Karpas-422 (cell line): ENCODE measurements around the gene OR10H5. TPM values are rescaled to one million over a fixed set of nuclear protein-coding genes. Genes with fewer than 3 reads are reported as not detected.
A peak's percentile ranks its signal among the peaks of the same experiment; 100 is the strongest.
"Not testable (repeated sequence)": the region's sequence is repeated elsewhere in the genome, so short reads cannot be mapped to it uniquely, and the experiment has no call there.

Experiments used
- DNase-seq: peaks from one replicate; pipeline ENCODE4 v3.0.0-alpha.2; 2015
- H2AFZ ChIP-seq: fragments of 200-600 bp; sonication (generic); 2 replicates; pipeline ENCODE4 v1.6.1; 2014; ENCODE audit warnings: antibody characterized with exemption, low read length, mixed read lengths
- H3K27ac ChIP-seq: fragments of 200-600 bp; sonication (generic); 2 replicates; pipeline ENCODE4 v1.5.1; 2014; ENCODE audit warnings: mild to moderate bottlenecking, low read length, moderate library complexity
- H3K27me3 ChIP-seq: fragments of 200-600 bp; sonication (generic); 2 replicates; pipeline ENCODE4 v1.6.1; 2014; ENCODE audit warnings: low read length, mixed read lengths
- H3K36me3 ChIP-seq: fragments of 200-600 bp; sonication (generic); 2 replicates; pipeline ENCODE4 v1.6.1; 2014; ENCODE audit warnings: low read length, mixed read lengths; ENCODE audit not compliant: insufficient read depth
- H3K4me1 ChIP-seq: fragments of 200-600 bp; sonication (generic); 2 replicates; pipeline ENCODE4 v1.6.1; 2014; ENCODE audit warnings: mild to moderate bottlenecking, low read length, mixed read lengths
- H3K4me2 ChIP-seq: fragments of 200-600 bp; sonication (generic); 2 replicates; pipeline ENCODE4 v1.6.1; 2014; ENCODE audit warnings: low read length, low read depth, mild to moderate bottlenecking; ENCODE audit not compliant: poor library complexity, severe bottlenecking
- H3K4me3 ChIP-seq: fragments of 200-600 bp; sonication (generic); 2 replicates; pipeline ENCODE4 v1.5.1; 2014; ENCODE audit warnings: mild to moderate bottlenecking, antibody characterized with exemption, low read length, mixed read lengths
- H3K79me2 ChIP-seq: fragments of 200-600 bp; sonication (generic); 2 replicates; pipeline ENCODE4 v1.6.1; 2014; ENCODE audit warnings: mild to moderate bottlenecking, low read length, mixed read lengths
- H3K9ac ChIP-seq: fragments of 200-600 bp; sonication (generic); 2 replicates; pipeline ENCODE4 v1.6.0; 2014; ENCODE audit warnings: low read length
- H3K9me2 ChIP-seq: fragments of 200-600 bp; sonication (generic), shearing (Covaris generic); replicated peaks from 2 replicates; pipeline ENCODE4 v1.6.0; 2014; ENCODE audit warnings: mild to moderate bottlenecking, low read length, moderate library complexity; ENCODE audit not compliant: insufficient read depth
- H3K9me3 ChIP-seq: fragments of 300-700, 200-600 bp; sonication (generic); 2 replicates; pipeline ENCODE4 v1.6.1; 2014; ENCODE audit warnings: low read length, mixed read lengths
- H4K20me1 ChIP-seq: fragments of 200-600 bp; sonication (generic); 2 replicates; pipeline ENCODE4 v1.6.1; 2014; ENCODE audit warnings: mild to moderate bottlenecking, antibody characterized with exemption, low read length, low read depth; ENCODE audit not compliant: insufficient read depth
- total RNA-seq: library from RNA; depleted of rRNA; stranded (reverse); fragments of >200 nt; shearing (Covaris generic); gene quantifications from 2 replicates; pipeline ENCODE4 v1.2.3, GENCODE V29; 2014; ENCODE audit warnings: low replicate concordance

OR10H5 gene
- total RNA-seq, 1 experiment from 2014 or later, result not detected

- Histone ChIP-seq H3K79me2 (no peaks in the 10 kb centered on the region), H3K4me2 (no peak overlapping the region), H4K20me1 (no peaks in the 10 kb centered on the region), H3K9me3 (no peaks in the 10 kb centered on the region), H3K9me2 (no peaks in the 10 kb centered on the region), H3K4me1 (no peaks in the 10 kb centered on the region), H3K36me3 (no peaks in the 10 kb centered on the region), H3K27me3 (no peaks in the 10 kb centered on the region), H3K9ac (no peak overlapping the region), H2AFZ (no peak overlapping the region), H3K27ac (no peak overlapping the region), H3K4me3 (no peak overlapping the region)
- DNase-seq, result no peak
Measured at GRCh38 chr19:15788594-15789270, 1.3 kb downstream of the OR10H5 start.

GRCh38 chr19:15790096-15790495, 2.6 kb downstream of the OR10H5 start:
- Histone ChIP-seq H3K36me3 (no peaks in the 10 kb centered on the region), H3K4me1 (no peaks in the 10 kb centered on the region), H3K27me3 (no peaks in the 10 kb centered on the region), H3K79me2 (no peaks in the 10 kb centered on the region), H4K20me1 (no peaks in the 10 kb centered on the region), H3K4me2 (no peak overlapping the region), H3K9ac (no peak overlapping the region), H3K27ac (no peak overlapping the region), H3K9me3 (no peaks in the 10 kb centered on the region), H3K9me2 (no peaks in the 10 kb centered on the region), H3K4me3 (no peak overlapping the region), H2AFZ (no peak overlapping the region)
- DNase-seq, result no peak

DNA sequence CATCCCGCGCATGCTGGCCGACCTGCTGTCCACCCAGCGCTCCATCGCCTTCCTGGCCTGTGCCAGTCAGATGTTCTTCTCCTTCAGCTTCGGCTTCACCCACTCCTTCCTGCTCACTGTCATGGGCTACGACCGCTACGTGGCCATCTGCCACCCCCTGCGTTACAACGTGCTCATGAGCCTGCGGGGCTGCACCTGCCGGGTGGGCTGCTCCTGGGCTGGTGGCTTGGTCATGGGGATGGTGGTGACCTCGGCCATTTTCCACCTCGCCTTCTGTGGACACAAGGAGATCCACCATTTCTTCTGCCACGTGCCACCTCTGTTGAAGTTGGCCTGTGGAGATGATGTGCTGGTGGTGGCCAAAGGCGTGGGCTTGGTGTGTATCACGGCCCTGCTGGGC, 6.8 kb downstream of the OR10H5 start:
- not testable (repeated sequence) for DNase-seq, H3K9me3 ChIP-seq, H3K27me3 ChIP-seq, H3K4me2 ChIP-seq, H4K20me1 ChIP-seq, H3K9ac ChIP-seq, H2AFZ ChIP-seq, H3K27ac ChIP-seq, H3K4me1 ChIP-seq, H3K36me3 ChIP-seq, H3K79me2 ChIP-seq, H3K9me2 ChIP-seq, H3K4me3 ChIP-seq

- no peak overlapping the region for H3K4me2 ChIP-seq
- no peaks in the 10 kb centered on the region for H3K9me2 ChIP-seq
- no peaks in the 10 kb centered on the region for H3K79me2 ChIP-seq
- no peaks in the 10 kb centered on the region for H3K27me3 ChIP-seq
- no peak overlapping the region for H3K27ac ChIP-seq
- no peaks in the 10 kb centered on the region for H3K4me1 ChIP-seq
- H3K4me3 ChIP-seq, result no peak overlapping the region
- H3K36me3 ChIP-seq, result no peaks in the 10 kb centered on the region
- H3K9me3 ChIP-seq, result no peaks in the 10 kb centered on the region
- H3K9ac ChIP-seq, result no peak overlapping the region
- peak; percentile 58 for DNase-seq
- no peaks in the 10 kb centered on the region for H4K20me1 ChIP-seq
- no peak overlapping the region for H2AFZ ChIP-seq
Measured at GRCh38 chr19:15810335-15810734, 22.9 kb downstream of the OR10H5 start.

GRCh38 chr19:15811476-15811875, 24.0 kb downstream of the OR10H5 start:
- H3K9me3 ChIP-seq, result no peaks in the 10 kb centered on the region
- H3K79me2 ChIP-seq, result no peaks in the 10 kb centered on the region
- no peaks in the 10 kb centered on the region for H3K36me3 ChIP-seq
- H3K4me3 ChIP-seq, result no peak overlapping the region
- DNase-seq, result no peak
- H3K27ac ChIP-seq, result no peak overlapping the region
- H3K27me3 ChIP-seq, result no peaks in the 10 kb centered on the region
- H4K20me1 ChIP-seq, result no peaks in the 10 kb centered on the region
- H3K9me2 ChIP-seq, result no peaks in the 10 kb centered on the region
- no peak overlapping the region for H3K9ac ChIP-seq
- no peak overlapping the region for H2AFZ ChIP-seq
- H3K4me1 ChIP-seq, result no peaks in the 10 kb centered on the region
- H3K4me2 ChIP-seq, result no peak overlapping the region

DNA sequence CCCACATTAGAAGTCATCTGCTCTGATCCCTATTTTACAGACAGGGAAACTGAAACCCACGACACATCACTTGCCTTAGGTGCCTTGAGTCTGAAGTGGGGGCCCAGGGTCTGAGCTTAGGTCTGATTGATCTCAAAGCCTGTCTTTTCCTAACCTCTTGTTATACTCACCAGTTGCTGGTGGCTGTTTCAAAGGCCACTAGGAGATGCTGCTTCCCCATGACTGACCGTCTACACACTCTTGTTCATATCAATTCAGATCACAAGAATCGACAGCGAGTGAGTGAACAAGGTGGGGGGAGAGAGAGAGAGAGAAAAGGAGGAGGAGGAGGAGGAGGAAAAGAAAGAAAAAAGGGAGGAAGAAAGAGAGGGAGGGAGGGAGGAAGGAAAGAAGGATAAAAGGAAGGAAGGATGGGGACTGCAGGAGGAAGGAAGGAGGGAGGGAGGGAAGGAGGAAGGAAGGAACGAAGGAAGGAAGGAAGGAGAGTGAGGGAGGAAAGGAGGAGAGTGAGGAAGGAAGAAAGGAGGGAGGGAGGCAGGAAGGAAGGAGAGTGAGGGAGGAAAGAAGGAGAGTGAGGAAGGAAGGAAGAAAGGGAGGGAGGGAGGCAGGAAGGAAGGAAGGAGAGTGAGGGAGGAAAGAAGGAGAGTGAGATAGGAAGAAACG, 24.7 kb downstream of the OR10H5 start:
- Histone ChIP-seq H3K9ac (no peak overlapping the region), H4K20me1 (no peaks in the 10 kb centered on the region), H3K9me2 (no peaks in the 10 kb centered on the region), H3K4me2 (no peak overlapping the region), H3K79me2 (no peaks in the 10 kb centered on the region), H3K27me3 (no peaks in the 10 kb centered on the region), H3K36me3 (no peaks in the 10 kb centered on the region), H3K27ac (no peak overlapping the region), H2AFZ (no peak overlapping the region), H3K4me1 (no peaks in the 10 kb centered on the region), H3K9me3 (no peaks in the 10 kb centered on the region), H3K4me3 (no peak overlapping the region)
- DNase-seq, result no peak

DNA sequence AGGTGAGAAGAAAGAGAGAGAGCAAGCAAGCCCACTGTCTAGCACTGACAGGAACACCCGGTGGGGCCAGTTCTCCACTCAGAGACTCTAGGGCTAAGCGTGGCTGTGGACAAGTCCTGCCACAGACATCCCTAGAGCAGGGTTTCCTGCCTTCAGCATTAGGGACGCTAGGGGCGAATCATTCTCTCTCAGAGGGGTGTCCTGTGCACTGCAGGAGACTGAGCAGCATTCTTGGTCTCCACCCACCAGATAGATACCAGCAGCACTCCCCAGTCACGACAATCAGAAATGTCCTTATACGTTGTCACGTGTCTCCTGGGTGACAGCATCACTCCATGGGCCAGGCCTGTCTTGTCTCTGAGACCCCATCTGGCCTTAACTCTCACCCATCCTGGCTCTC, 26.5 kb downstream of the OR10H5 start:
- Histone ChIP-seq H3K4me2 (no peak overlapping the region), H3K4me3 (no peak overlapping the region), H3K9me3 (no peaks in the 10 kb centered on the region), H2AFZ (no peak overlapping the region), H4K20me1 (no peaks in the 10 kb centered on the region), H3K9me2 (no peaks in the 10 kb centered on the region), H3K27ac (no peak overlapping the region), H3K4me1 (no peaks in the 10 kb centered on the region), H3K79me2 (no peaks in the 10 kb centered on the region), H3K36me3 (no peaks in the 10 kb centered on the region), H3K9ac (no peak overlapping the region), H3K27me3 (no peaks in the 10 kb centered on the region)
- DNase-seq, result no peak

DNA sequence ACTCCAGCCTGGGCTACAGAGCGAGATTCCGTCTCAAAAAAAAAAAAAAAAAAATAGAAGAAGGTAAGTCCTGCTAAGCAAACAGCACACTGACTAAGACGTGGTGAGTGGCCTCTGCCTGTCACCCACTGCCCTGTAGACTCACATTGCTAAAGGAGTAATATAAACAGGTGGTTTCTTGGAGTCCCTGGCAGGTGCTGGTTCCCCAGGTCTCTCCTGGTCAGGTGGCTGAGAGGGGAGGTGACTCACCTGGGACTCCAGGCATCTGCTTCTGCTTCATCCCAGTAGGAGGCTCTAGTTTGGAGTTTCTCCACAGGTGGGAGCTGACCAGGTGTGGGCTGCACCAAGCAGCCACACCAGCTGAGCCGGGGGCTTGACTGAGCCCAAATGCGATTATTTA, 27.8 kb downstream of the OR10H5 start, which contains the start of gene OR10H1:
TSS of gene OR10H1 (minus strand) at position 359 of the 400 bp plus-strand sequence. CDS start 7,627 bp downstream, outside the sequence.
- H3K36me3 ChIP-seq, result no peaks in the 10 kb centered on the region
- H3K79me2 ChIP-seq, result no peaks in the 10 kb centered on the region
- H4K20me1 ChIP-seq, result no peaks in the 10 kb centered on the region
- no peaks in the 10 kb centered on the region for H3K27me3 ChIP-seq
- no peak for DNase-seq
- H3K27ac ChIP-seq, result no peak within 1 kb of the TSS
- no peaks in the 10 kb centered on the region for H3K9me2 ChIP-seq
- H3K4me1 ChIP-seq, result no peaks in the 10 kb centered on the region
- H3K9ac ChIP-seq, result no peak within 1 kb of the TSS
- no peak within 1 kb of the TSS for H3K4me2 ChIP-seq
- no peak within 1 kb of the TSS for H3K4me3 ChIP-seq
- H2AFZ ChIP-seq, result no peak within 1 kb of the TSS
- H3K9me3 ChIP-seq, result no peaks in the 10 kb centered on the region
